Thyroid gland (tissue), 4 donors: Measurements from ENCODE around the gene NRTN.

Experiments
- CTCF ChIP-seq, 6 experiments: fragments of 200-600 bp in 3 of 6; fragments of 450-650 bp in 3 of 6; sonication (generic) in 3 of 6; IDR thresholded peaks; one replicate each; pipeline ENCODE4 v1.5.1; 2016 to 2019; ENCODE audit warnings: antibody characterized with exemption in 6 of 6, mild to moderate bottlenecking in 2 of 6, inconsistent platforms in 1 of 6, moderate library complexity in 1 of 6
- POLR2A ChIP-seq, 2 donors: fragments of 450-650 bp; IDR thresholded peaks; one replicate each; pipeline ENCODE4 v1.6.1; 2017; ENCODE audit warnings: antibody characterized with exemption in 2 of 2, mild to moderate bottlenecking in 2 of 2, moderate library complexity in 1 of 2

GRCh38 chr19:5863030-5863665 is 58.3 kb downstream of the NRTN start:
- TF ChIP-seq CTCF (IDR thresholded peaks at IDR 0.05) (no peak), POLR2A (IDR thresholded peaks at IDR 0.05) (no peak)
